Measurements from ENCODE around the gene CCDC50.

The CCDC50 gene

DNA sequence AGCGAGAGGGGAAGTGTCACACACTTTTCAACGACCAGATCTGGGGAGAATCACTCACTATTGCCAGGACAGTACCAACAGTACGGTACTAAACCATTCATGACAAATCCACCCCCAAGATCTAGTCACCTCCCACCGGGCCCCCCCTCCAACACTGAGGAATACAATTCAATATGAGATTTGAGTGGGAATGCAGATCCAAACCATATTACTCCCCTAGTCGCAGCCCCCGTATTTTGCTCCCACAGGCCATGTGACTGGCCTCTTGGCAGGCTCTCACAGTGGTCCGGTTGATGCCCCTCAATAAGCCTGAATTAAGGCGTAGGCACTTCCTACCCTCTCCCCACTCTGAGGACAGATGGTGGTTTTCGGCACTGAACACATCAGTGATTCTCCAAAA, 86.4 kb downstream of the CCDC50 start:
- no CpG with 5 or more reads among the region's 9 CpGs for WGBS (ENCODE audit: insufficient coverage, insufficient read length)
- Histone ChIP-seq H3K4me1 (ENCODE audit: control insufficient read depth, insufficient read depth, low read length) (no peaks in the 10 kb centered on the region), H3K9me3 (ENCODE audit: control insufficient read depth, insufficient read depth, low read length) (no peaks in the 10 kb centered on the region; the same call in 1 of the 2 replicates), H3K27me3 (ENCODE audit: control insufficient read depth, insufficient read depth, low read length) (no peaks in the 10 kb centered on the region), H3K4me3 (ENCODE audit: low read length) (no peak overlapping the region), H3K36me3 (ENCODE audit: control insufficient read depth, insufficient read depth, low read length) (no peaks in the 10 kb centered on the region), H3K27ac (ENCODE audit: low read length) (no peak overlapping the region)
- DNase-seq (ENCODE audit: low read depth, low spot score), result no peak

DNA sequence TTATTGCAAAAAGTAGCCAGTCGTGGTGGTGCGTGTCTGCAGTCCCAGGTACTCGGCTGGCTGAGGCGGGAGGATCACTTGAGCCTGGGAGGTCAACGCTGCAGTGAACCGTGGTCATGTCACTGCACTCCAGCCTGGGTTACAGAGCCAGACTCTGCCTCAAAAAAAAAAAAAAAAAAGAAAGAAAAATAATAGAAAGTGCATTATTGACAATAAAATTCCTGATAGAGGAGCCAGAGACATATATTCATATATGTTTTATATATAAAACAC, 88.2 kb downstream of the CCDC50 start:
- no peak overlapping the region for H3K27ac ChIP-seq (ENCODE audit: low read length)
- no peaks in the 10 kb centered on the region for H3K9me3 ChIP-seq (ENCODE audit: control insufficient read depth, insufficient read depth, low read length)
- H3K4me3 ChIP-seq (ENCODE audit: low read length), result no peak overlapping the region
- no peak for DNase-seq (ENCODE audit: low read depth, low spot score)
- no peaks in the 10 kb centered on the region for H3K36me3 ChIP-seq (ENCODE audit: control insufficient read depth, insufficient read depth, low read length)
- H3K4me1 ChIP-seq (ENCODE audit: control insufficient read depth, insufficient read depth, low read length), result no peaks in the 10 kb centered on the region
- no CpG with 5 or more reads among the region's 6 CpGs for WGBS (ENCODE audit: insufficient coverage, insufficient read length)
- no peaks in the 10 kb centered on the region for H3K27me3 ChIP-seq (ENCODE audit: control insufficient read depth, insufficient read depth, low read length)

DNA sequence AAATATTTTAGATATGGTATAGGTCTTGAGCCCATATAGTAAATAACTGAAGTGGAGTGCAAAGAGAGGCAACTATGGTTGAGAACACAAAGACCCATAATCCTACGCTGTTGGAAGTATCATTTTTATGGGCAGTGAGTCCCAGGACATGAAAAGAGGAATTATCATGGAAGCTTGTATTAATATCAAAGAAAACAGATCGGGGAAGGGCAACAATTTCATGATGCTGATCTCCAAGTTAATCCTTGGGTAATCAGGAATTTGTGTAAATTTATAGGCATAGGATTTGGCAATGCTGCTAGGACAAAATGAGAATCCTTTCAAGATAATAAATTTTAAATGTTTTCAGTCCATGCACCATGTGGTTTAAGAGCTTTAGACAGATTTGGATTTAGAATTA, 91.6 kb downstream of the CCDC50 start:
- Histone ChIP-seq H3K27ac (ENCODE audit: low read length) (no peak overlapping the region), H3K27me3 (ENCODE audit: control insufficient read depth, insufficient read depth, low read length) (no peaks in the 10 kb centered on the region), H3K36me3 (ENCODE audit: control insufficient read depth, insufficient read depth, low read length) (no peaks in the 10 kb centered on the region), H3K9me3 (ENCODE audit: control insufficient read depth, insufficient read depth, low read length) (no peaks in the 10 kb centered on the region), H3K4me1 (ENCODE audit: control insufficient read depth, insufficient read depth, low read length) (no peaks in the 10 kb centered on the region), H3K4me3 (ENCODE audit: low read length) (no peak overlapping the region)
- no CpG with 5 or more reads among the region's 2 CpGs for WGBS (ENCODE audit: insufficient coverage, insufficient read length)
- DNase-seq (ENCODE audit: low read depth, low spot score), result no peak

DNA sequence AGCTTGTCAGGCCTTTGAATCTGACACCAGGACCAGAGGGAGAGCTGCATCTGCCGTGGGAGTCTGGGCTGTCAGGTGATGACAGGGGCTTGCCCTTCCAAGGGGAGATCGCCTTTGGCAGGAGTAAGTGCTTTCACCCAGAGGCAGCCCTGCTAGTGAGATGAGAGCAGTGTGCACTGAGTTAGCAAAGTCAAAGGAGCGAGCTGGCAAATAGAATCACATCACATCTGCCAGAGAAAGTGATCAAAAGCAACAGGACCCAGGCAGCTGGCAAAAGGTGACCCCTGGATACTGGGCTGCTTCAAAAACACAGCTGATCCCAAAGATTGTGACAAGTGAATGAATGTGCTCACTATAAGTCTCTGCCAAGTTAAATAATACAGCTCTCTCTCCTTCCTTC, 95.7 kb downstream of the CCDC50 start:
- Histone ChIP-seq H3K4me3 (ENCODE audit: low read length) (no peak overlapping the region), H3K27ac (ENCODE audit: low read length) (no peak overlapping the region), H3K36me3 (ENCODE audit: control insufficient read depth, insufficient read depth, low read length) (no peaks in the 10 kb centered on the region), H3K27me3 (ENCODE audit: control insufficient read depth, insufficient read depth, low read length) (no peaks in the 10 kb centered on the region), H3K9me3 (ENCODE audit: control insufficient read depth, insufficient read depth, low read length) (no peaks in the 10 kb centered on the region), H3K4me1 (ENCODE audit: control insufficient read depth, insufficient read depth, low read length) (no peaks in the 10 kb centered on the region)
- WGBS (ENCODE audit: insufficient coverage, insufficient read length), result no CpG with 5 or more reads among the region's 3 CpGs
- no peak for DNase-seq (ENCODE audit: low read depth, low spot score)

DNA sequence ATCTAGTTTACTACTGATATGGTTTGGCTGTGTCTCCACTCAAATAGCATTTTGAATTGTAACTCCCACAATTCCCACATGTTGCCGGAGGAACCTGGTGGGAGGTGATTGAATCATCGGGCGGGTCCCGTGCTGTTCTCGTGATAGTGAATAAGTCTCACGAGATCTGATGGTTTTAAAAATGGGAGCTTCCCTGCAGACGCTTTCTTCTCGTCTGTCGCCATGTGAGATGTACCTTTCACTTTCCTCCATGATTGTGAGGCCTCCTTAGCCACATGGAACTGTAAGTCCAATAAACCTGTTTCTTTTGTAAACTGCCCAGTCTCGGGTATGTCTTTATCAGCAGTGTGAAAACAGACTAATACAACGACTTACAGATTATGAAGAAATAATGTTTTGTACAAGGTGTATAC, 96.1 kb downstream of the CCDC50 start:
- Histone ChIP-seq H3K27ac (ENCODE audit: low read length) (no peak overlapping the region), H3K36me3 (ENCODE audit: control insufficient read depth, insufficient read depth, low read length) (no peaks in the 10 kb centered on the region), H3K4me3 (ENCODE audit: low read length) (no peak overlapping the region), H3K4me1 (ENCODE audit: control insufficient read depth, insufficient read depth, low read length) (no peaks in the 10 kb centered on the region), H3K27me3 (ENCODE audit: control insufficient read depth, insufficient read depth, low read length) (no peaks in the 10 kb centered on the region), H3K9me3 (ENCODE audit: control insufficient read depth, insufficient read depth, low read length) (no peaks in the 10 kb centered on the region)
- WGBS (ENCODE audit: insufficient coverage, insufficient read length), result no CpG with 5 or more reads among the region's 11 CpGs
- DNase-seq (ENCODE audit: low read depth, low spot score), result no peak

DNA sequence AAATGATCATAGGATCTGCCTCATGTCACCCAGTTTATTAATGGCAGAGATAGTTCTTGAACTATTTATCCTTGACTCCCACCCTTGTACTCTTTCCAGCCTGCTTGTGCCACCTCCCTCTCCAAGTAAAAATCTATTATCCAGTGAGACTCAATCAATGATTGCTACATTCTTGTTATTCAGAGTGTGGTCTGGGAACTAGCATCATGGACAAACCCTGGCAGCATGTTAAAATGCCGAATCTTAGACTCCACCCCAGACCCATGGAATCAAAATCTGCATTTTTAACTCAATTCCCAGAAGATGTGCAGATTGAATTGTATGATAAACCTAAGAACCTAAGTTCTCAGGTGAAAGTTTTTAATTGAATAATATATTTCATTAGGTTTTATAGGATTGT, 97.1 kb downstream of the CCDC50 start:
- no peaks in the 10 kb centered on the region for H3K9me3 ChIP-seq (ENCODE audit: control insufficient read depth, insufficient read depth, low read length)
- H3K36me3 ChIP-seq (ENCODE audit: control insufficient read depth, insufficient read depth, low read length), result no peaks in the 10 kb centered on the region
- WGBS (ENCODE audit: insufficient coverage, insufficient read length), result no CpG with 5 or more reads among the region's 1 CpG
- no peak for DNase-seq (ENCODE audit: low read depth, low spot score)
- no peaks in the 10 kb centered on the region for H3K27me3 ChIP-seq (ENCODE audit: control insufficient read depth, insufficient read depth, low read length)
- no peak overlapping the region for H3K27ac ChIP-seq (ENCODE audit: low read length)
- no peak overlapping the region for H3K4me3 ChIP-seq (ENCODE audit: low read length)
- no peaks in the 10 kb centered on the region for H3K4me1 ChIP-seq (ENCODE audit: control insufficient read depth, insufficient read depth, low read length)

DNA sequence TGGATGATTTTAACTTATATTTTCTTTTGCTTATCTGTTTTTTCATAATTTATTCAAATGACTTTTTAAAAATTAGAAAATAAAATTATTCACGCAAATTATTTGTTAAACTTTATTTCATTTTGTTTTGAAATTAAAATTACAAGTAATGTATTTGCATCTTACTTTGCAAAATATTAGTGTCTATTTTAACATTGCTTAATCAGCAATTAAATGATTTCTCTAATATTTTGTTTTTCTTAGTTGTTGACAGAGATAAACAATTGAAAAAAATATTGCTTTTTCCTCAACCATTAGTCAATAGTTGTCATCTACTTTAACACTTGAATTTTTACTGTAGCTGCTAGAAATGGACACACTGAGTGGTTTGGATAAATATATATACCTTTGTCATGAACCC, 99.0 kb downstream of the CCDC50 start:
- Histone ChIP-seq H3K27ac (ENCODE audit: low read length) (no peak overlapping the region), H3K4me3 (ENCODE audit: low read length) (no peak overlapping the region), H3K27me3 (ENCODE audit: control insufficient read depth, insufficient read depth, low read length) (no peaks in the 10 kb centered on the region), H3K36me3 (ENCODE audit: control insufficient read depth, insufficient read depth, low read length) (no peaks in the 10 kb centered on the region), H3K9me3 (ENCODE audit: control insufficient read depth, insufficient read depth, low read length) (no peaks in the 10 kb centered on the region), H3K4me1 (ENCODE audit: control insufficient read depth, insufficient read depth, low read length) (no peaks in the 10 kb centered on the region)
- DNase-seq (ENCODE audit: low read depth, low spot score), result no peak
- no CpG with 5 or more reads among the region's 1 CpG for WGBS (ENCODE audit: insufficient coverage, insufficient read length)

DNA sequence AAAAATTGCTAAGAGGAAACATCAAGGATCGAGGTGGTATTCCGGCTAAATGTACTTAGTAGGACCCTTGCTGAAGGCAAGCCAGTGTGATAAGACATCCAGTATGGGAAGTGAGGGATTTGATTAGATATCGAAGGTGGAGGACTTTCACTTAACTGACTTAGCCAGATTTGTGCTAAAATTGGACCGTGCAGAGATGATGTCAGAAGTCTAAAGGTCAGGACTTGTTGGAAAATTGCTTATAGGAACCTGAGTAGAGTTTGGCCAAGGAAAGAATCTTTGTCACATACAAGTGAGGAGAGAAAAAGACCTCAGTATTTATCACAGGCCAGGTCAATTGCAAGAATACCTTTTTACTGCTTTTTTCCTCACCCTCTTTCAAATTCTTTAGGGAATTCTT, 100.9 kb downstream of the CCDC50 start:
- no peak for DNase-seq (ENCODE audit: low read depth, low spot score)
- H3K9me3 ChIP-seq (ENCODE audit: control insufficient read depth, insufficient read depth, low read length), result no peaks in the 10 kb centered on the region
- no peaks in the 10 kb centered on the region for H3K27me3 ChIP-seq (ENCODE audit: control insufficient read depth, insufficient read depth, low read length)
- H3K4me1 ChIP-seq (ENCODE audit: control insufficient read depth, insufficient read depth, low read length), result no peaks in the 10 kb centered on the region
- H3K4me3 ChIP-seq (ENCODE audit: low read length), result no peak overlapping the region
- H3K27ac ChIP-seq (ENCODE audit: low read length), result no peak overlapping the region
- WGBS (ENCODE audit: insufficient coverage, insufficient read length), result no CpG with 5 or more reads among the region's 4 CpGs
- no peaks in the 10 kb centered on the region for H3K36me3 ChIP-seq (ENCODE audit: control insufficient read depth, insufficient read depth, low read length)

DNA sequence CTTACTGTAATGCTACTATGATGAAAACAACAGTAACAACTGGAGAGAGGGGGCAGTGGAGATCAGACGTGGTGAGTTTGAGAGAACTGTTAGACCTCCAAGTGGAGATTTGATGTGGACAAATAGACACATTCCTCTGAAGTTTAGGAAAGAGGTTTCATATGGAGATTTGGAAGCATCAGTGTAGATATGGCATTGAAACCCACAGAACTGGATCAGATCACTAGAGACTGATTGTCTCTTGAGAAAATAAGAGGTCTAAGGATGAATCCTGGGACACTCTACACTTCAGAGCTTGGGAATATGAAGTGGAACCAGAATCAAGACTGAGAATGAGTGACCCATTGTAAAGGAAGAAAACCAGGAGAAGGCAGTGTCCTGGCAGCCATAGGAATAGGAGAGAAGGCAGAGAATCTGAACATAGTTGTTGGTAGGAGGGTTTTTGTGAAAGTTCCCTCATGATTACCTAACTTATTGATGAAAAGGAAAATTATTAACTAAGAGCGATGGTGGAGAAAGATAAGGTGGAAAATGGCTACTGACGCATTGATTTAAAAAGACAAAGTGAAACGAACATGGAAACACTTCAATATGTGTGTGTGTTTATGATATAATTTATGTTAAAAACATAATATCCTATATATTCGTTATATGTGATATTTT, 102.1 kb downstream of the CCDC50 start:
- H3K9me3 ChIP-seq (ENCODE audit: control insufficient read depth, insufficient read depth, low read length), result no peaks in the 10 kb centered on the region
- no CpG with 5 or more reads among the region's 5 CpGs for WGBS (ENCODE audit: insufficient coverage, insufficient read length)
- no peaks in the 10 kb centered on the region for H3K4me1 ChIP-seq (ENCODE audit: control insufficient read depth, insufficient read depth, low read length)
- no peak overlapping the region for H3K4me3 ChIP-seq (ENCODE audit: low read length)
- no peaks in the 10 kb centered on the region for H3K36me3 ChIP-seq (ENCODE audit: control insufficient read depth, insufficient read depth, low read length)
- no peak overlapping the region for H3K27ac ChIP-seq (ENCODE audit: low read length)
- DNase-seq (ENCODE audit: low read depth, low spot score), result no peak
- no peaks in the 10 kb centered on the region for H3K27me3 ChIP-seq (ENCODE audit: control insufficient read depth, insufficient read depth, low read length)

DNA sequence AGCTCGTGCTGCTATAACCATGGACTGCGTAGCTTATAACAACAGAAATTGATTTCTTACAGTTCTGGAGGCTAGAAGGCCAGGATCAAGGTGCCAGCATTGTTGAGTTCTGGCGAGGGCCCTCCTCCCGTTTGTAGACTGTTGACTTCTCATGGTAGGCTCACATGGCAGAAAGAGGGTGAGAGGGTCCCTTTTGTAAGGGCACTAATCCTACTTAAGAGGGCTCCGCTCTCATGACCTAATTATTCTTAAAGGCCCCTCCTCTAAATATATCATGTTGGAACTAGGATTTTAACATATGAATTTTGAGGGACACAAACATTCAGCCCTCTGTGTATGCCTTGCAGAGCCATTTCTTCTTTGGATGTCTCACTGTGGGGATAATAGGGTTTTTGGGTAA, 103.0 kb downstream of the CCDC50 start:
- Histone ChIP-seq H3K27ac (ENCODE audit: low read length) (no peak overlapping the region), H3K4me3 (ENCODE audit: low read length) (no peak overlapping the region), H3K9me3 (ENCODE audit: control insufficient read depth, insufficient read depth, low read length) (no peaks in the 10 kb centered on the region), H3K36me3 (ENCODE audit: control insufficient read depth, insufficient read depth, low read length) (no peaks in the 10 kb centered on the region), H3K27me3 (ENCODE audit: control insufficient read depth, insufficient read depth, low read length) (no peaks in the 10 kb centered on the region), H3K4me1 (ENCODE audit: control insufficient read depth, insufficient read depth, low read length) (no peaks in the 10 kb centered on the region)
- no CpG with 5 or more reads among the region's 5 CpGs for WGBS (ENCODE audit: insufficient coverage, insufficient read length)
- DNase-seq (ENCODE audit: low read depth, low spot score), result no peak

DNA sequence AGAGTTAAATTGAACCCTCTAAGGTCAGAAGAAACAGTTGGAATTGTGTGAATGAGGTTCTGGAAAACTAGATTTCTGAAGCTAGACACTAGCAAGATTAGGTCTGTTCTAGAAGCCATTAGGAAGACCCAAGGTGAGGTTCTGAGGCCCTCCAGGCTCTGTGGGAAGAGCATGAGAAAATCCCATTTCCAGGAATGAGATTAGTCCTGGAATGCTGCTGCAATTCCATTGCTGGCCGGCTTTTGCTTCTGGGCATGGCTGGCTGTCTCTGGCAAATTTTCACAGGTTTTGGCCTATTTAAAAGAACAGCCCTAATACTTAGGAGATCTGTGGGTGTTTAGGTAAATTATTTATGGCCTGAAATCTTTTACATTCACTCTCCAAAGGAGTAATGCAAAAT, 104.8 kb downstream of the CCDC50 start:
- DNase-seq (ENCODE audit: low read depth, low spot score), result no peak
- Histone ChIP-seq H3K9me3 (ENCODE audit: control insufficient read depth, insufficient read depth, low read length) (no peaks in the 10 kb centered on the region), H3K4me3 (ENCODE audit: low read length) (no peak overlapping the region), H3K36me3 (ENCODE audit: control insufficient read depth, insufficient read depth, low read length) (no peaks in the 10 kb centered on the region), H3K4me1 (ENCODE audit: control insufficient read depth, insufficient read depth, low read length) (no peaks in the 10 kb centered on the region), H3K27me3 (ENCODE audit: control insufficient read depth, insufficient read depth, low read length) (no peaks in the 10 kb centered on the region), H3K27ac (ENCODE audit: low read length) (no peak overlapping the region)
- no CpG with 5 or more reads among the region's 1 CpG for WGBS (ENCODE audit: insufficient coverage, insufficient read length)

Measured in iPS DF 6.9 (cell line).